ENCODE results near the gene MRNIP. TPM values are rescaled to one million over a fixed set of nuclear protein-coding genes. Genes with fewer than 3 reads are reported as not detected.

Gene MRNIP
- total RNA-seq, 1 experiment from 2014 or later = 39.9 TPM

DNA sequence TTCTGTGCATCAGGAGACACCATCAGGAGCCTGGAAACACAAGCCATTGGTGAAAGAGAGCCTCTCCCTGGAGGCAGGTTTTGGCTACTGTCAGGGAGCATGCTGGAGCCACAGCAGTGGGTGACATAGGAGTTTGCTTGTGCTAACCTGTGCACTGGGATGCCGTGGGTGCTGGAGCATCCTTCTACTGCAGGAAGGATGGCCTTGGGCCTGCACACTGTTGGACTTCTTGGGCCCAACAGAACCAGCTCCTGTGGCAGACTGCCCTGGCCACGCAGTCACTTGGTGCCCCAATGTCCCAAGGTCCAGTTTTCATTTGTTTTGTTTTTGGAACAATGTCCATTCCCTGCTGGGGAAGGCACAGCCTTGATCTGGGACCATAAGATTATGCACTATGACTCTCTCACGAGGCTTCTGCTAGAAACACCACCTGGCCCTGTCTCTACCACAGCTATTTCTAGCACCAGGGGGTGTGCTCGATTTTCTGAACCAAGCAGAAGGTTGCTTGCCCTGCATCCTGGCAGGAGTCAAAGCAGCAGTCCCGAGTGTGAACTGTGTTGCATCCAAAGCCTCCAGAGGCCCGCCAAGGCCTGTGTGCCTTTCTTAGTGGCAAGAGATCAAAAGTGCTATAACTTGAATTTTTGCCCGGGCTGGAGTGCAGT is 70.3 kb downstream of the MRNIP start:
- TF ChIP-seq, protein P1, sequence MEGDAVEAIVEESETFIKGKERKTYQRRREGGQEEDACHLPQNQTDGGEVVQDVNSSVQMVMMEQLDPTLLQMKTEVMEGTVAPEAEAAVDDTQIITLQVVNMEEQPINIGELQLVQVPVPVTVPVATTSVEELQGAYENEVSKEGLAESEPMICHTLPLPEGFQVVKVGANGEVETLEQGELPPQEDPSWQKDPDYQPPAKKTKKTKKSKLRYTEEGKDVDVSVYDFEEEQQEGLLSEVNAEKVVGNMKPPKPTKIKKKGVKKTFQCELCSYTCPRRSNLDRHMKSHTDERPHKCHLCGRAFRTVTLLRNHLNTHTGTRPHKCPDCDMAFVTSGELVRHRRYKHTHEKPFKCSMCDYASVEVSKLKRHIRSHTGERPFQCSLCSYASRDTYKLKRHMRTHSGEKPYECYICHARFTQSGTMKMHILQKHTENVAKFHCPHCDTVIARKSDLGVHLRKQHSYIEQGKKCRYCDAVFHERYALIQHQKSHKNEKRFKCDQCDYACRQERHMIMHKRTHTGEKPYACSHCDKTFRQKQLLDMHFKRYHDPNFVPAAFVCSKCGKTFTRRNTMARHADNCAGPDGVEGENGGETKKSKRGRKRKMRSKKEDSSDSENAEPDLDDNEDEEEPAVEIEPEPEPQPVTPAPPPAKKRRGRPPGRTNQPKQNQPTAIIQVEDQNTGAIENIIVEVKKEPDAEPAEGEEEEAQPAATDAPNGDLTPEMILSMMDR (conservative IDR thresholded peaks at IDR 0.05) = no peak
- no peak for TF ChIP-seq EZH2 (IDR thresholded peaks at IDR 0.05; ENCODE audit: low read depth)
- H3K4me2 ChIP-seq = no peak overlapping the region
- H3K9me2 ChIP-seq (ENCODE audit: insufficient read depth) = no peaks in the 10 kb centered on the region
- H3K4me3 ChIP-seq = no peak overlapping the region
- intact Hi-C loops (cut with micrococcal nuclease; ENCODE audit: unreplicated experiment) = no loop called here
- H3K27me3 ChIP-seq (ENCODE audit: insufficient read depth, low read depth) = no peaks in the 10 kb centered on the region
- no peaks in the 10 kb centered on the region for H4K20me1 ChIP-seq (ENCODE audit: insufficient read depth)
- no peaks in the 10 kb centered on the region for H3K9me3 ChIP-seq (ENCODE audit: insufficient read depth, low read depth)
- no peaks in the 10 kb centered on the region for H3K4me1 ChIP-seq (replicated peaks; ENCODE audit: insufficient read depth)
- CTCF ChIA-PET = no interaction called here
- no TSS peak for BruUV-seq (replicated peaks)
- H3F3A ChIP-seq (ENCODE audit: insufficient read depth, low read depth) = peaks cover 9% of the 10 kb centered on the region; the same call in 1 of the 2 replicates
- no peak overlapping the region for H3K27ac ChIP-seq
- H3K79me2 ChIP-seq (ENCODE audit: low read depth) = no peaks in the 10 kb centered on the region
- no peak for DNase-seq
- no peak overlapping the region for H2AFZ ChIP-seq
- no peaks in the 10 kb centered on the region for H3K36me3 ChIP-seq (ENCODE audit: low read depth)
- POLR2A ChIA-PET (ENCODE audit: unreplicated experiment) = interaction anchor here (0.5 kb wide), 1 partner anchor 8 kb away, joined by 4 read pairs; no protein-coding TSS in a partner anchor

Small RNAs within 50 kb of the gene (microRNA-seq; reads per million reads assigned to microRNA genes)
- gene MIR1229 (ENCODE audit: borderline number of aligned reads, borderline replicate concordance) = 16.2 reads per million, percentile 28 among the genes with 10 or more reads in this experiment

Other genes with a start within 250 kb of the MRNIP start
- 626 and 723 TPM in 2 replicates for gene HNRNPH1, start 235.1 kb downstream of the MRNIP start, total RNA-seq (2021)
- not detected in 2 replicates for gene CBY3, start 177.8 kb downstream of the MRNIP start, total RNA-seq (2021)
- 712 and 792 TPM in 2 replicates for gene CANX, start 159.8 kb downstream of the MRNIP start, total RNA-seq (2021)
- gene MAML1, start 126.0 kb downstream of the MRNIP start, total RNA-seq (2021) = 25.7 and 34.0 TPM in 2 replicates
- gene LTC4S, start 64.8 kb downstream of the MRNIP start, total RNA-seq (2021) = 9.7 and 14.4 TPM in 2 replicates
- gene MGAT4B, start 52.0 kb downstream of the MRNIP start, total RNA-seq (2021) = 337 and 413 TPM in 2 replicates
- gene SQSTM1, start 37.9 kb downstream of the MRNIP start, total RNA-seq (2021) = 715 and 961 TPM in 2 replicates
- gene TBC1D9B, start 49.1 kb upstream of the MRNIP start, total RNA-seq (2021) = 118 and 148 TPM in 2 replicates
- gene RNF130, start 212.9 kb upstream of the MRNIP start, total RNA-seq (2021) = 49.6 and 52.9 TPM in 2 replicates